AG04449 (cell line): Measurements from ENCODE around the gene PCDHB9.
"Not testable (repeated sequence)": the region's sequence is repeated elsewhere in the genome, so short reads cannot be mapped to it uniquely, and the experiment has no call there.

Experiments used
- CTCF ChIA-PET: fragments of 350-600 bp; formaldehyde crosslinking; extraction: SDS; loops from one replicate; lab custom pipeline; 2021; ENCODE audit warnings: antibody characterized with exemption; lab: Yijun Ruan, JAX
- POLR2A ChIA-PET: fragments of 400-600, 350-600 bp; formaldehyde crosslinking; extraction: SDS; loops from one replicate; lab custom pipeline; 2020; ENCODE audit warnings: antibody characterized with exemption, inconsistent platforms; lab: Yijun Ruan, JAX
- DNase-seq: peaks from one replicate; pipeline ENCODE4 v3.0.0-alpha.2; 2010; ENCODE audit warnings: low read depth, low spot score
- H3K4me3 ChIP-seq: 2 replicates; pipeline ENCODE4 v1.5.1; 2011; ENCODE audit warnings: low read depth, mild to moderate bottlenecking, control low read depth, low read length
- TF ChIP-seq, protein P1 (sequence below): IDR thresholded peaks from one replicate; pipeline ENCODE4 v1.5.1; 2011; ENCODE audit warnings: mild to moderate bottlenecking, moderate library complexity, low read length, control low read depth, inconsistent platforms; ENCODE audit not compliant: insufficient read depth; ENCODE audit errors: missing control alignments

The PCDHB9 gene

DNA sequence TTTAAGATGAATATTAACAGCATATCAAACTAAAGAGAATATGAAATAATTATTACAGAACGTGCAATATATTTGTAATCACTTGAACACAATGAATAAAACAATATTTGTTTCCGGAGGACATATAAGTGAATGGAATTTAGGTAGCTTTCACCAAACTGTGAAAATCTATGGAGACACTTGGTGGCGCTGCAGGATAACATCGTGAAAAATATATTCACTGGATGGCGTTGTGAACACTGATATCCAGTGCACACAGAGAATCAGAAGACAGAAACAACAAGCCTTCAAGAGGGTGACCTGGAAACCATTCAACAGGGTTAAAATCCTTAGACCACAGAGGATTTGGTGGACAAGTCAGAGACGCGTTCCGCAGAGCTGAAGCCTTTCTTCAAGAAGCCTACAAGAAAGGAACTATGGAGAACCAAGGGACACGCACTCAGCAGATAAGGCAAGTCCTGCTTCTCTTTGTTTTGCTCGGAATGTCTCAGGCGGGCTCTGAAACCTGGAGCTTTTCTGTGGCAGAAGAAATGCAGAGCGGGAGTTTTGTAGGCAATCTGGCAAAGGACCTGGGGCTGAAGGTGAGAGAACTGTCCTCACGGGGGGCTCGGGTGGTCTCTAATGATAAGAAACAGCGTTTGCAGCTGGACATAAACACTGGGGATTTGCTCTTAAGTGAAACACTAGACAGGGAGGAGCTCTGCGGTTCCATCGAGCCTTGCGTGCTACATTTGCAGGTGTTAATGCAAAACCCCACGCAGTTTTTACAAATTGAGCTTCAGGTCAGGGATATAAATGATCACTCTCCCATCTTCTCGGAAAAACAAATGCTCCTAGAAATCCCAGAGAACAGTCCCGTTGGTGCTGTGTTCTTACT lies 12.6 kb downstream of the PCDHB9 start, which contains the start of gene PCDHB11:
TSS of gene PCDHB11 (plus strand) at position 269 of the 877 bp plus-strand sequence. CDS start at position 417, 148 bp downstream.
- no peak within 1 kb of the TSS for H3K4me3 ChIP-seq
- ChIA-PET POLR2A (interaction anchor here (0.6 kb wide), 1 partner anchor 393 kb away, joined by 4 read pairs; no protein-coding TSS in a partner anchor), CTCF (interaction anchor here (0.6 to 2.3 kb wide), 6 partner anchors 9 to 365 kb away, joined by 3 to 15 read pairs (median 3); partner anchors contain the start of genes PCDHB12 and PCDHB8)

DNA sequence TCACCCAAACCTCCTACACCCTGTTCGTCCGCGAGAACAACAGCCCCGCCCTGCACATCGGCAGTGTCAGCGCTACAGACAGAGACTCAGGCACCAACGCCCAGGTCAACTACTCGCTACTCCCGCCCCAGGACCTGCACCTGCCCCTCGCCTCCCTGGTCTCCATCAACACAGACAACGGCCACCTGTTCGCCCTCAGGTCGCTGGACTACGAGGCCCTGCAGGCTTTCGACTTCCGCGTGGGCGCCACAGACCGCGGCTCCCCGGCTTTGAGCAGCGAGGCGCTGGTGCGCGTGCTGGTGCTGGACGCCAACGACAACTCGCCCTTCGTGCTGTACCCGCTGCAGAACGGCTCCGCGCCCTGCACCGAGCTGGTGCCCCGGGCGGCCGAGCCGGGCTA lies 14.2 kb downstream of the PCDHB9 start:
- CTCF ChIA-PET, DNase-seq, H3K4me3 ChIP-seq, POLR2A ChIA-PET: not testable (repeated sequence)

More for the DNA sequence above, 12.6 kb downstream of the PCDHB9 start, which contains the start of gene PCDHB11:
- TF ChIP-seq, protein P1, sequence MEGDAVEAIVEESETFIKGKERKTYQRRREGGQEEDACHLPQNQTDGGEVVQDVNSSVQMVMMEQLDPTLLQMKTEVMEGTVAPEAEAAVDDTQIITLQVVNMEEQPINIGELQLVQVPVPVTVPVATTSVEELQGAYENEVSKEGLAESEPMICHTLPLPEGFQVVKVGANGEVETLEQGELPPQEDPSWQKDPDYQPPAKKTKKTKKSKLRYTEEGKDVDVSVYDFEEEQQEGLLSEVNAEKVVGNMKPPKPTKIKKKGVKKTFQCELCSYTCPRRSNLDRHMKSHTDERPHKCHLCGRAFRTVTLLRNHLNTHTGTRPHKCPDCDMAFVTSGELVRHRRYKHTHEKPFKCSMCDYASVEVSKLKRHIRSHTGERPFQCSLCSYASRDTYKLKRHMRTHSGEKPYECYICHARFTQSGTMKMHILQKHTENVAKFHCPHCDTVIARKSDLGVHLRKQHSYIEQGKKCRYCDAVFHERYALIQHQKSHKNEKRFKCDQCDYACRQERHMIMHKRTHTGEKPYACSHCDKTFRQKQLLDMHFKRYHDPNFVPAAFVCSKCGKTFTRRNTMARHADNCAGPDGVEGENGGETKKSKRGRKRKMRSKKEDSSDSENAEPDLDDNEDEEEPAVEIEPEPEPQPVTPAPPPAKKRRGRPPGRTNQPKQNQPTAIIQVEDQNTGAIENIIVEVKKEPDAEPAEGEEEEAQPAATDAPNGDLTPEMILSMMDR: no peak
- DNase-seq: no peak

- H3K4me3 ChIP-seq, CTCF ChIA-PET, DNase-seq, POLR2A ChIA-PET: not testable (repeated sequence)
Observed at GRCh38 chr5:141201646-141202045, 14.7 kb downstream of the PCDHB9 start.

- no peak within 1 kb of the TSS; the same call in 1 of the 2 replicates for H3K4me3 ChIP-seq
- ChIA-PET CTCF (interaction anchor here (0.6 to 2.8 kb wide), 10 partner anchors 9 to 359 kb away, joined by 3 to 26 read pairs (median 3); partner anchors contain the start of genes PCDHB11, PCDHB14, PCDHB8 and PCDHB9), POLR2A (no interaction called here)
- TF ChIP-seq, protein P1: no peak
- DNase-seq: no peak
Observed at GRCh38 chr5:141208478-141208877, 21.5 kb downstream of the PCDHB9 start, which contains the start of gene PCDHB12. Gene PCDHB12 (plus strand): TSS chr5:141208719. CDS start chr5:141208908, 189 bp downstream.

DNA sequence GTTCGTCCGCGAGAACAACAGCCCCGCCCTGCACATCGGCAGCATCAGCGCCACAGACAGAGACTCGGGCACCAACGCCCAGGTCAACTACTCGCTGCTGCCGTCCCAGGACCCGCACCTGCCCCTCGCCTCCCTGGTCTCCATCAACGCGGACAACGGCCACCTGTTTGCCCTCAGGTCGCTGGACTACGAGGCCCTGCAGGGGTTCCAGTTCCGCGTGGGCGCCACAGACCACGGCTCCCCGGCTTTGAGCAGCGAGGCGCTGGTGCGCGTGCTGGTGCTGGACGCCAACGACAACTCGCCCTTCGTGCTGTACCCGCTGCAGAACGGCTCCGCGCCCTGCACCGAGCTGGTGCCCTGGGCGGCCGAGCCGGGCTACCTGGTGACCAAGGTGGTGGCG lies 23.3 kb downstream of the PCDHB9 start:
- CTCF ChIA-PET, POLR2A ChIA-PET, H3K4me3 ChIP-seq, DNase-seq: not testable (repeated sequence)

- POLR2A ChIA-PET: not testable (repeated sequence)
Observed at GRCh38 chr5:141210849-141211248, 23.9 kb downstream of the PCDHB9 start.

DNA sequence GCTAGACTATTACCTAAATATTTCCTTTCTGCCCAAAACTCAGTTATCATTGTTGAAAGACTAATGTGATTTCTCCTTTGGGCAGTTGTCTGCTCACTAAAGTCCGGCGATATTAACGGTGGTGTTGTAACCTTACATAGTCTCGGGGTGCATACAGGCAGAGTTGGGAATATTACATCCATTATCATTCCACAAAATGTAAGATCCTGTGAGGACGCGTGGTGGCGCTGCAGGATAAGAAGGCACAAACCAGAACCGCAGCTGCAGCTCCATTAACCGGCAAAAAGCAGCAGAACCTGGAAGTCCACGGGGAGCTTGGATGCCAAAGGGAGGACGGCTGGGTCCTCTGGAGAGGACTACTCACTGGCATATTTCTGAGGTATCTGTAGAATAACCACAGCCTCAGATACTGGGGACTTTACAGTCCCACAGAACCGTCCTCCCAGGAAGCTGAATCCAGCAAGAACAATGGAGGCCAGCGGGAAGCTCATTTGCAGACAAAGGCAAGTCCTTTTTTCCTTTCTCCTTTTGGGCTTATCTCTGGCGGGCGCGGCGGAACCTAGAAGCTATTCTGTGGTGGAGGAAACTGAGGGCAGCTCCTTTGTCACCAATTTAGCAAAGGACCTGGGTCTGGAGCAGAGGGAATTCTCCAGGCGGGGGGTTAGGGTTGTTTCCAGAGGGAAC lies 26.8 kb downstream of the PCDHB9 start, which contains the start of gene PCDHB13:
TSS of gene PCDHB13 (plus strand) at position 264 of the 684 bp plus-strand sequence. CDS start at position 469, 205 bp downstream.
- H3K4me3 ChIP-seq, POLR2A ChIA-PET, DNase-seq: not testable (repeated sequence)
- CTCF ChIA-PET: interaction anchor here (0.7 to 1.9 kb wide), 2 partner anchors 18 to 350 kb away, joined by 3 to 6 read pairs; no protein-coding TSS in a partner anchor

More at GRCh38 chr5:141210849-141211248, 23.9 kb downstream of the PCDHB9 start:
- DNase-seq, CTCF ChIA-PET, H3K4me3 ChIP-seq: not testable (repeated sequence)

DNA sequence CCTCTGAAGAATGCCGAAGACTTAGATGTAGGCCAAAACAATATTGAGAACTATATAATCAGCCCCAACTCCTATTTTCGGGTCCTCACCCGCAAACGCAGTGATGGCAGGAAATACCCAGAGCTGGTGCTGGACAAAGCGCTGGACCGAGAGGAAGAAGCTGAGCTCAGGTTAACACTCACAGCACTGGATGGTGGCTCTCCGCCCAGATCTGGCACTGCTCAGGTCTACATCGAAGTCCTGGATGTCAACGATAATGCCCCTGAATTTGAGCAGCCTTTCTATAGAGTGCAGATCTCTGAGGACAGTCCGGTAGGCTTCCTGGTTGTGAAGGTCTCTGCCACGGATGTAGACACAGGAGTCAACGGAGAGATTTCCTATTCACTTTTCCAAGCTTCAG lies 27.6 kb downstream of the PCDHB9 start:
- DNase-seq, CTCF ChIA-PET, H3K4me3 ChIP-seq, POLR2A ChIA-PET: not testable (repeated sequence)

GRCh38 chr5:141215504-141215903 lies 28.5 kb downstream of the PCDHB9 start:
- DNase-seq, H3K4me3 ChIP-seq, POLR2A ChIA-PET, CTCF ChIA-PET: not testable (repeated sequence)

GRCh38 chr5:141216035-141216434 lies 29.1 kb downstream of the PCDHB9 start:
- CTCF ChIA-PET, H3K4me3 ChIP-seq, POLR2A ChIA-PET, DNase-seq: not testable (repeated sequence)
